GM21423 (cell line): ENCODE data around the gene PLD3.

Experiments
- ATAC-seq: cut with Tn5 transposase; IDR thresholded peaks from one replicate; pipeline ENCODE4 v1.9.1; 2021; ENCODE audit warnings: mild to moderate bottlenecking, moderate library complexity; ENCODE audit not compliant: unreplicated experiment

The PLD3 gene

GRCh38 chr19:40411125-40411842 is 62.8 kb downstream of the PLD3 start:
- no peak for ATAC-seq

DNA sequence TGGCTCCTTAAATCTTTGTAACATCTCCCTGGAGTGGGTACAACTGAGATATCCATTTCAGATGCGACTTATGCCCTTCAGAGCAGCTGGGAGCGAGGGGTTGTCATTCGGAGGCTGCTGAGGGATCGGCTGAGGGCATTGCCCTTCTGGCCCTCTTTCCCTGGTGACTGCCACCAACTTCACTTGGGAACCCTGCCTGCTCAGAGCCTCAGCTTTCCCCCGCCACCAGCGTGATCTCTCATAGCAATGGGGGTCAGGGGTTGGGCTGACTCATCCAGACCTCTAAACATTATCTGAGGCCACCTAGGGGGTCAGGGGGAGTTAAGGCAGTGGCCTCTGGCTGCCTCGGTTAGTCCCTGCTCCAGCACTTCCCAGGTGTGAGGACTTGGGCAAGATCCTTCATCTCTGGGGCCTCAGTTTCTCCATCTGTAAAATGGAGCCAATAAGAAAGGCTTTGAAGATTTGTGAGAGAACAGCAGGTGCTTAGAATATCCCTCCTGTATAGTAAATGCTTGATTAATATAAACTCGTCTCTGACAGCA is 63.5 kb downstream of the PLD3 start:
- no peak for ATAC-seq

GRCh38 chr19:40412866-40413265 is 64.4 kb downstream of the PLD3 start:
- ATAC-seq: no peak

DNA sequence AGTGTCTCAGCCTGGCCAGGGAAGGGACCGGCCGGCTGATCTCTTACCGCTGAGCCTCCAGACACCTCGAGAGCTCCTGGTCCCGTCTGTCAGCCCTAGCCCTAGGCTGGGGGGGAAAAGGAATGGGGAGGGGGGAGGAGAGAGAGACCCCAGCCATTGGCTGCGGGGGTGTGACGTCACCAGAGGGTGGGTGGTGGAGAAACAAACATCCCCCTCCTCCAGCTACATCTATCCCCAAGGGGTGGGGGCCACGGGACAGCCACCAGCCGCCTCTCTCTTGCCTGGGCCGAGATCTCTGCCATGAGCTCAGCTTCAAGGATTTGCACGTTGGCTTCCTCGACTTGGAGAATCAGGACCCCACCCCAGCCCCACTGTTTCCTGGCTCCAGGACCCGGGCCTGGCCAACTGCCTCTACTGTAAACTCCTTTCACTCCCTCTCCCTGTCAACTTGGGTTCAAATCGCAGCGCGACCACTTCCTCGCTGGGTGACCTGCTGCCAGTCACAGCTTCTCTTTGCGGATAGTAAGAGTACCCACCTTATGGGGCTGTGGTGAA is 64.9 kb downstream of the PLD3 start, which contains the start of gene PRX:
TSS of gene PRX (minus strand) at position 88 of the 555 bp plus-strand sequence. CDS start 5,446 bp downstream, outside the sequence.
- ATAC-seq: no peak

GRCh38 chr19:40414542-40415535 is 66.3 kb downstream of the PLD3 start:
- no peak for ATAC-seq

DNA sequence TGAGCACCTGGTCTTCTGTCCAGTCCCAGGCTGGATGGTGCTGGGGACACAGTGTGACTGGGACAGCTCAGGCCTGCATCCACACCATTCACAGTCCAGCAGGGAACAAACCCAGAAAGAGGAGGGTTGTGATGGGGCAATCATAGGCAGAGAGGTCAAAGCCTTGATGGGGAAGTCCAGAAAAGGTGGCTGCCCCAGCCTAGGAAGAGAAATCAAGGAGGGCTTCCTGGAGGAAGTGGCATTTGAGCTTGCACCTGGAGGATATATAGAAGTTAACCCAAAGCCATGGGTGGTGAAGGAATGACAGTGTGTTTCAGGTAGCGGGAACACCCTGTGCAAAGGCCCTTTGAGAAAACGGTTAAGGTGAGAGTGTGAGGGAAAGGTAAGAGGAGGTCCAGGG is 67.3 kb downstream of the PLD3 start:
- ATAC-seq: no peak

DNA sequence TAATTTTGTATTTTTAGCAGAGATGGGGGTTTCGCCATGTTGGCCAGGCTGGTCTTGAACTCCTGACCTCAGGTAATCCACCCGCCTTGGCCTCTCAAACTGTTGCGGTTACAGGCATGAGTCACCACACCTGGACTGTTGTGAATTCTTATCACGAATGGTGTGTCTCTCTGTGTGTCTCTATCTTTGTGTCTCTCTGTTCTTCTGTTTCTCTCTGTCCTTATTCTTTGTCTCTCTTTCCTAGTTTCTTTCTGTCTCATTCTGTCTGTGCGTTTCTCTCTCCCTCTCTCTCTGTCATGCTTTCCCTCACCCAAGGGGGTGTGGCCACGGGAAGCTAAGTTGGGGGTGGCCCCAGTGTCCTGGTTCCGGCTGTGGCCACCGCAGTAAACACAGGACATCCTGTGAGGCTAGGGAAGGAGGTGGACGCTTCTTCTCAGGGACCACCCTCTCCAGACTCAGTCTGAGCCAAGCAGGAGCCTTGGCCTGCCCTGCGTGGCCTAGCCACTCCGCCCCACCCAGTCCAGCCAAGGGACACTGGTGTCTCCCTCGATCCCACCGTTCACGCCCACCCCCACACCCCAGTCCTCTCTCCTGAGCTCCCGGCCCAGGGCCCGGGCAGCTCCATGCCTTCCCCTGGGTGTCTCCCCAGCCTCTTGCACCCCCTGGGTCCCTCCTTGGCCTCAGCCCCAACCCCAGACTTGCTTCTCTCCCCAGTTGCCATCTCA is 68.6 kb downstream of the PLD3 start:
- ATAC-seq: no peak

- no peak for ATAC-seq
Observed at GRCh38 chr19:40417643-40417981, 69.1 kb downstream of the PLD3 start.

DNA sequence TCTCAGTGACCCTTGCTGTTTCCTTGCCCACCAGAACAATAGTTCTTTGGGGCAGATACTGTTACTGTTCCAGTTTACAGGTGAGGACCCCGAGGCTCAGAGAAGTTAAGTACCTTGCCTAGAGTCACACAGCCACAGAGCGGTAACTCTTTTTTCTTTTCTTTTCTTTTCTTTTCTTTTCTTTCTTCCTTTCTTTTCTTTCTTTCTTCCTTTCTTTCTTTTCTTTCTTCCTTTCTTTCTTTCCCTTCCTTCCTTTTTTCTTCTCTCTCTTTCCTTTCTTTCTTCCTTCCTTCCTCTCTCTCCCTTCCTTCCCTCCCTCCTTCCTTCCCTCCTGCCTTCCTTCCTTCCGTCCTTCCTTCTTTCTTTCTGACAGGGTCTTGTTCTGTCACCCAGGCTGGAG is 69.5 kb downstream of the PLD3 start:
- no peak for ATAC-seq

- ATAC-seq: no peak
Observed at GRCh38 chr19:40419066-40419612, 70.6 kb downstream of the PLD3 start.

DNA sequence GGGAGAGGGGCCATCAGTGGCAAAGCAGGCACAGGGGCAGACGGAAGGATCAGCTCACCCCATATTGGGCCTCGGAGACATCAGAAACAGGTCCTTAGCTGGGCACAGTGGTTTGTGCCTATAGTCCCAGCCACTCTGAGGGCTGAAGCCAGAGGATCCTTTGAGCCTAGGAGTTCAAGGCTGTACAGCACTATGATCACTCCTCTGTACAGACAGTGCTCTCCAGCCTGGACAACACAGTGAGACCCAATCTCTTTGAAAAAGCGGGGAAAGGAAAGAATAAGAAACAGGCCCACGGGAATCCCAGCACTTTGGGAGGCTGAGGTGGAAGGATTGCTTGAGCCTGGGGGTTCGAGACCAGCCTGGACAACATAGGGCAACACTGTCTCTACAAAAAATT is 71.3 kb downstream of the PLD3 start:
- ATAC-seq: no peak

- no peak for ATAC-seq
Observed at GRCh38 chr19:40420451-40420765, 71.9 kb downstream of the PLD3 start.

DNA sequence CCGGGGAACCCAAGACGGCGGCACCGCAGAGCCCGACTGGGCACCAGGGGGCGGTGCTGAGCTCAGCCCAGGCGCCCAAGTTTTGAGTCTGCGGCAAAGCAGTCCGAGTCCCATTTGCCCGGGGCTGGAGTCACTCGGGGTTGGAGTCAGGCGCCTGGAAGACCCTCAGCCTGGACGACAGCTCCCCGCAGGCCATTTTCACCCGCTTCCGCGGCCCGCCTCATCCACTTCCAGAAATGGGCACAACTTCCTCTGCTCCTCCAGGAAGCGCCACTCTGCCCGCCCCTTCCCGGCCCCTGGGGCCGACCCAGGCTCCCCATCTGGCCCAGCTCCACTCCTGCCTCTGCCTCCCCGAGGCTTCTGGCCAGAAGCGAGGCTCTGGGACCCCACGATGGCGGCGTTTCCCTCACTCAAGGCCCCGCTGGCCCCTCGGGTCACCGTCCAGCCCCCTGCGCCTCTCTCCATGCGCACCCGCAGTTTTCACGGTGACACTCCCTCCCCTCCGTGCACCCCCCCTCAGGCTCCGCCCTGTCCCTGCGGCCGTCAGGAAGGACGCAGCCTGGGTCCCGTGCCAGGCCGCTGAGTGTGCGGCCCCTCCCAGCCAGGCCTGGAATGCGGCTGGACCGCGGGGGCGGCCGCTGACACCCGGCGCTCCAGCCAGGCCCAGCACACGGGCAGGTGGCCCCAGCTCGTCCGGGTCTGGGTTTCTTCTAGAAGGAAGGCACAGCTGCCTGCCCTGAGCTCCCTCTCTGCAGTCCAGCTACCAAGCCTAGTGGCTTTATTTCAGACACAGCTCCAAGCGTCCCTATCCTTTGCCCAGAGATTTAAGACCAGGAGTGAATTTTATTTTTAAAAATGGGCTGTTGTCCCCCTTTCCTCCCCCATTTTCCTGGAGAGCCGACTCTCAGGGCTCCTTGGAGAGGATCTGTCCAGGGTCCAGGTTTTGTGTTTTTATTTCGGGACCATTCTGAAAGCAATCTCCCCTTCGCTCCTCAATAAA is 72.6 kb downstream of the PLD3 start:
- ATAC-seq: peak; percentile 36

- ATAC-seq: no peak
Observed at GRCh38 chr19:40421993-40422747, 73.7 kb downstream of the PLD3 start.

DNA sequence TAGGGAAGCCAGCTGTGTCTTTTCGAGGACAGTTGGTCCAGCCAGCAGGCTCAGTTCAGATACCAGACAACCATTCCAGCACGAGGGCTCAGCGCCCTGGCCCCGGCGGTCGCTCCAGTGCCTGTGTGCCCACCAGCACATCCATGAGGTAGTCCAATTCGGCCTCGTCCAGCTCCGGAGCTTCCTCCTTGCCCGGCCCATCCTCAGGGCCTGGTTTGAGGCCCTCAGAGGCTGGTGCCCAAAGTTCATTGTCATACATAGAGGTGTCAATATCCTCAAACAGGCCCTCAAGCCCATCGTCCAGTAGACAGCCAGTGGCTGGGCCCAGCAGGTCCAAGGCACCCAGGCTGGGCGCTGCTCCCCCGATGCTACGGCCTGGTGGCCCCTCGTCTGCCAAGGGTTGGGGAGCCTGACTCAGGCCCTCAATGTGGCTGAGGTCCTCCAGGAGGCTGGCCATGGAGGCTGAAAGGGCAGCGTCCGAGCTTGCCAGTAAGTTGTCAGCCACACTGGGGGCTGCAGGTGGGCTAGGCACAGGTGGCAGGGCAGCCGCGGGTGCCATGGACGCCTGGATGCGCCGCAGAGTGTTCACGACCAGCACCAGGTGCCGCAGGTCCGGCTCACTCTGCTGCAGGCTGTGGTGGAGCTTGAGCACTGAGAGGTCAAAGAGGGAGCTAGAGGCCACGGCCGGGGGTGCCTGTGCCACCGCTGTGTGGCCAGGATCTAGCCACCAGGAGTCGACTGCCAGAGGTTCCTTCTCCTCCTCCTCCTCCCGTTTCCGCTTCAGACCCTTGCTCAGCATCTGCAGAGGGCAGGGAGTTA is 74.5 kb downstream of the PLD3 start:
- ATAC-seq: no peak

DNA sequence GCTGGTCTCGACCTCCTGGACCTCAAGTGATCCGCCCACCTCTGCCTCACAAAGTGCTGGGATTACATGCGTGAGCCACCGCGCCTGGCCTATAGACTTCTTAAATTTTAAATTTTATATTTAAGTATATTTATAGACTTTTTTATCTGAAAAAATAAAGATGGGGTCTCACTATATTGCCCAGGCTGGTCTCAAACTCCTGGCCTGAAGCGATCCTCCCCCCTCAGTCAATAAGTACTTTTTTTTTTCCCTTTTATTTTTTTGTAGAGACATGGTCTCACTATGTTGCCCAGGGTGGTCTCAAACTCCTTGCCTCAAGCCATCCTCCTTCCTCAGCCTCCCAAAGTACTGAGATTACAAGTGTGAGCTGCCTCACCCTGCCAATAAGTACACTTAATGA is 75.4 kb downstream of the PLD3 start:
- ATAC-seq: no peak

GRCh38 chr19:40424637-40425449 is 76.3 kb downstream of the PLD3 start:
- ATAC-seq: peak; percentile 6
